IMR-90 (cell line): ENCODE measurements around the gene PSMD2. TPM values are rescaled to one million over a fixed set of nuclear protein-coding genes. Genes with fewer than 3 reads are reported as not detected.
A peak's percentile ranks its signal among the peaks of the same experiment; 100 is the strongest.

Experiments
- ATAC-seq: fragments of 200-7000 bp; cut with Tn5 transposase; 2 replicates; pipeline ENCODE4 v1.9.1; 2020; ENCODE audit warnings: low read depth, mild to moderate bottlenecking, moderate library complexity
- BruUV-seq: library from RNA; stranded (reverse); fragments of 400-500 nt; replicated peaks from 2 replicates; lab custom pipeline; 2021; lab: Mats Ljungman, UMichigan
- CTCF ChIA-PET: fragments of 300-600 bp; formaldehyde crosslinking; extraction: SDS; loops from one replicate; lab custom pipeline; 2021; ENCODE audit warnings: antibody characterized with exemption; lab: Yijun Ruan, JAX
- POLR2A ChIA-PET: fragments of 300-600 bp; sonication (Branson Sonifier 250); formaldehyde crosslinking; loops from one replicate; lab custom pipeline; 2022; ENCODE audit warnings: antibody characterized with exemption; ENCODE audit not compliant: unreplicated experiment; lab: Charles Lee
- DNase-seq: peaks from one replicate; pipeline ENCODE4 v3.0.0; 2013
- H2AFZ ChIP-seq: replicated peaks from 2 replicates; pipeline ENCODE3; 2013; ENCODE audit warnings: low read length, mild to moderate bottlenecking; ENCODE audit not compliant: poor library complexity
- H2AK5ac ChIP-seq: 2 replicates; pipeline ENCODE4 v1.6.1; 2013; ENCODE audit warnings: low read depth, low read length, inconsistent platforms
- H2AK9ac ChIP-seq: replicated peaks from 2 replicates; pipeline ENCODE3; 2013; ENCODE audit warnings: mild to moderate bottlenecking, low read depth, low read length, moderate library complexity; ENCODE audit not compliant: poor library complexity
- H2BK120ac ChIP-seq: 2 replicates; pipeline ENCODE4 v1.6.1; 2013; ENCODE audit warnings: low read depth, low read length, inconsistent platforms
- H2BK15ac ChIP-seq: 3 replicates; pipeline ENCODE4 v1.6.1; 2013; ENCODE audit warnings: low read depth, low read length, inconsistent platforms
- H2BK20ac ChIP-seq: 2 replicates; pipeline ENCODE4 v1.6.1; 2013; ENCODE audit warnings: low read depth, mild to moderate bottlenecking, inconsistent platforms, low read length, moderate library complexity
- H2BK5ac ChIP-seq: 2 replicates; pipeline ENCODE4 v1.6.1; 2013; ENCODE audit warnings: mild to moderate bottlenecking, low read depth, low read length, inconsistent platforms; ENCODE audit not compliant: poor library complexity, severe bottlenecking
- H3K14ac ChIP-seq: replicated peaks from 2 replicates; pipeline ENCODE4 v1.6.1; 2013; ENCODE audit warnings: low read depth, low read length, inconsistent platforms
- H3K18ac ChIP-seq: 2 replicates; pipeline ENCODE4 v1.6.1; 2013; ENCODE audit warnings: low read depth, low read length, control low read depth
- H3K23ac ChIP-seq: 2 replicates; pipeline ENCODE4 v1.6.1; 2013; ENCODE audit warnings: low read depth, low read length, inconsistent platforms
- H3K27ac ChIP-seq: 2 replicates; pipeline ENCODE4 v1.5.1; 2013; ENCODE audit warnings: mild to moderate bottlenecking, control low read depth, low read length; ENCODE audit not compliant: insufficient read depth
- H3K27me3 ChIP-seq: 2 replicates; pipeline ENCODE4 v1.6.1; 2013; ENCODE audit warnings: low read length; ENCODE audit not compliant: control insufficient read depth, insufficient read depth
- H3K36me3 ChIP-seq: 2 replicates; pipeline ENCODE4 v1.6.1; 2013; ENCODE audit warnings: low read length, mixed read lengths; ENCODE audit not compliant: control insufficient read depth, insufficient read depth
- H3K4ac ChIP-seq: 2 replicates; pipeline ENCODE4 v1.6.1; 2013; ENCODE audit warnings: low read depth, low read length, inconsistent platforms
- H3K4me1 ChIP-seq: 2 replicates; pipeline ENCODE4 v1.6.1; 2013; ENCODE audit warnings: low read length, mixed read lengths; ENCODE audit not compliant: control insufficient read depth, insufficient read depth
- H3K4me2 ChIP-seq: 2 replicates; pipeline ENCODE4 v1.6.1; 2013; ENCODE audit warnings: low read depth, mild to moderate bottlenecking, control low read depth, low read length, moderate library complexity
- H3K4me3 ChIP-seq: 2 replicates; pipeline ENCODE4 v1.5.1; 2013; ENCODE audit warnings: low read depth, mild to moderate bottlenecking, control low read depth, low read length, moderate library complexity; ENCODE audit not compliant: insufficient read depth
- H3K56ac ChIP-seq: 2 replicates; pipeline ENCODE4 v1.6.1; 2013; ENCODE audit warnings: low read length, inconsistent platforms; ENCODE audit not compliant: insufficient read depth; ENCODE audit errors: extremely low read depth
- H3K79me1 ChIP-seq, 2 experiments: 2 replicates each; pipeline ENCODE4 v1.6.1; 2013; ENCODE audit warnings: low read length in 2 of 2, inconsistent platforms in 1 of 2, low read depth in 1 of 2
- H3K9ac ChIP-seq: 2 replicates; pipeline ENCODE4 v1.6.1; 2013; ENCODE audit warnings: low read depth, low read length, control low read depth
- H3K9me1 ChIP-seq: 2 replicates; pipeline ENCODE4 v1.6.1; 2013; ENCODE audit warnings: low read length, inconsistent platforms; ENCODE audit not compliant: insufficient read depth
- H3K9me3 ChIP-seq: 2 replicates; pipeline ENCODE4 v1.6.1; 2013; ENCODE audit warnings: low read length; ENCODE audit not compliant: control insufficient read depth, insufficient read depth
- H4K20me1 ChIP-seq: 2 replicates; pipeline ENCODE4 v1.6.1; 2013; ENCODE audit warnings: low read length, inconsistent platforms; ENCODE audit not compliant: insufficient read depth
- H4K5ac ChIP-seq: 2 replicates; pipeline ENCODE4 v1.6.1; 2013; ENCODE audit warnings: mild to moderate bottlenecking, low read depth, low read length, control low read depth
- H4K8ac ChIP-seq, 2 experiments: 2 replicates each; pipeline ENCODE4 v1.6.1; 2013; ENCODE audit warnings: low read depth in 2 of 2, low read length in 2 of 2, control low read depth in 1 of 2, inconsistent platforms in 1 of 2
- H4K91ac ChIP-seq: 2 replicates; pipeline ENCODE4 v1.6.1; 2013; ENCODE audit warnings: low read depth, low read length, inconsistent platforms; ENCODE audit not compliant: insufficient read depth
- BHLHE40 ChIP-seq: fragments of 150-350 bp; IDR thresholded peaks from 2 replicates; pipeline ENCODE4 v1.6.1; 2016; ENCODE audit warnings: mild to moderate bottlenecking, low read depth, low read length
- CEBPB ChIP-seq: IDR thresholded peaks from 2 replicates; pipeline ENCODE4 v1.6.1; 2012; ENCODE audit warnings: low read depth, low read length, improper control_type of control experiment
- CHD1 ChIP-seq: IDR thresholded peaks from 2 replicates; pipeline ENCODE4 v1.6.1; 2012; ENCODE audit warnings: low read depth, low read length, improper control_type of control experiment
- CTCF ChIP-seq: conservative IDR thresholded peaks from 2 replicates; pipeline ENCODE4 v1.5.1; 2012; ENCODE audit warnings: mild to moderate bottlenecking, low read depth, low read length, improper control_type of control experiment
- FOS ChIP-seq: fragments of 150-350 bp; IDR thresholded peaks from 2 replicates; pipeline ENCODE4 v1.6.1; 2016; ENCODE audit warnings: low read depth, low read length
- MAFK ChIP-seq: IDR thresholded peaks from 2 replicates; pipeline ENCODE4 v1.6.1; 2012; ENCODE audit warnings: low read depth, low read length, improper control_type of control experiment
- MAZ ChIP-seq: IDR thresholded peaks from 2 replicates; pipeline ENCODE4 v1.6.1; 2012; ENCODE audit warnings: low read depth, mild to moderate bottlenecking, low read length, improper control_type of control experiment, moderate library complexity, borderline replicate concordance
- MXI1 ChIP-seq: IDR thresholded peaks from 2 replicates; pipeline ENCODE4 v1.6.1; 2012; ENCODE audit warnings: low read depth, mild to moderate bottlenecking, low read length, moderate library complexity, borderline replicate concordance
- NFE2L2 ChIP-seq: fragments of 150-350 bp; IDR thresholded peaks from 2 replicates; pipeline ENCODE4 v1.6.1; 2016; ENCODE audit warnings: low read depth, mild to moderate bottlenecking, low read length
- POLR2A ChIP-seq: IDR thresholded peaks from 2 replicates; pipeline ENCODE4 v1.6.1; 2012; ENCODE audit warnings: mild to moderate bottlenecking, low read depth, low read length
- RAD21 ChIP-seq: IDR thresholded peaks from 2 replicates; pipeline ENCODE4 v1.6.1; 2012; ENCODE audit warnings: low read length, improper control_type of control experiment
- RCOR1 ChIP-seq: IDR thresholded peaks from 2 replicates; pipeline ENCODE4 v1.6.1; 2012; ENCODE audit warnings: mild to moderate bottlenecking, low read length, improper control_type of control experiment; ENCODE audit not compliant: insufficient replicate concordance
- RFX5 ChIP-seq: IDR thresholded peaks from 2 replicates; pipeline ENCODE4 v1.8.0; 2012; ENCODE audit warnings: low read depth, mild to moderate bottlenecking, low read length, moderate library complexity
- USF2 ChIP-seq: fragments of 150-350 bp; IDR thresholded peaks from 2 replicates; pipeline ENCODE4 v1.6.1; 2017; ENCODE audit warnings: mild to moderate bottlenecking, antibody characterized with exemption, low read length, low read depth
- WGBS, 2 experiments: methylation state at CpG; one replicate each; pipeline versions ENCODE4 v1.1.5 to v1.1.7; 2013; ENCODE audit warnings: missing lambda C conversion rate in 2 of 2; ENCODE audit not compliant: insufficient read length in 1 of 2; ENCODE audit errors: extremely low coverage in 2 of 2; 5-methylcytosine and 5-hydroxymethylcytosine counted together
- dilution Hi-C: fragments of 300-500 bp; cut with HindIII; formaldehyde crosslinking; loops from one replicate; pipeline ENCODE4 v1.14.3; 2018; ENCODE audit warnings: low sequenced_read_pairs; ENCODE audit not compliant: unreplicated experiment
- in situ Hi-C: fragments of 300-500 bp; cut with MboI; formaldehyde crosslinking; loops from 3 replicates; pipeline ENCODE4 v1.14.3; 2019; ENCODE audit warnings: low sequenced_read_pairs, inconsistent platforms, mixed read lengths
- intact Hi-C: fragments of 100-400 bp; cut with micrococcal nuclease; formaldehyde crosslinking; loops from 2 replicates; pipeline ENCODE4 v1.10.0; 2022
- polyA plus RNA-seq, 3 experiments: library from polyadenylated mRNA; depleted of rRNA; stranded (reverse); fragments of >200 nt; gene quantifications; 2 replicates each; pipeline ENCODE4 v1.2.3, GENCODE V29; 2012; ENCODE audit warnings: low replicate concordance in 1 of 3
- total RNA-seq: library from RNA; depleted of rRNA; stranded (reverse); fragments of >200 nt; gene quantifications from 2 replicates; pipeline ENCODE4 v1.2.3, GENCODE V29; 2012

Gene PSMD2
- total and polyA plus RNA-seq, 2 of the 4 experiments (the other 2 are of a cell fraction): 514 to 872 TPM

- TF ChIP-seq CEBPB: no peak
- TF ChIP-seq RCOR1: no peak
- no peak for TF ChIP-seq POLR2A
- no peak for TF ChIP-seq RAD21
- no peak for TF ChIP-seq CHD1
- no peak for TF ChIP-seq FOS
Measured at GRCh38 chr3:184316792-184317191, 17.8 kb downstream of the PSMD2 start (continued).

GRCh38 chr3:184317201-184317600, 18.2 kb downstream of the PSMD2 start:
- DNase-seq (no peak), ATAC-seq (no peak)
- peaks cover 27% of the 10 kb centered on the region for H3K9me1 ChIP-seq
- no TSS peak for BruUV-seq
- peaks cover 25% of the 10 kb centered on the region for H3K4me1 ChIP-seq
- in situ Hi-C loops (no loop called here), intact Hi-C loops (no loop called here), dilution Hi-C loops (no loop called here)
- no peak overlapping the region; the same call in 1 of the 2 replicates for H3K14ac ChIP-seq
- H3K4me3 ChIP-seq: peak overlapping the region; percentile 91; the same call in 1 of the 2 replicates
- WGBS, 2 experiments: 60% methylated on average over 1 of the region's 5 CpGs; no CpG with 5 or more reads in 1 of the 2 experiments
- H2BK120ac ChIP-seq: no peak overlapping the region
- H3K27ac ChIP-seq: no peak overlapping the region
- H2AK5ac ChIP-seq: peak overlapping the region; percentile 9; the same call in 1 of the 2 replicates
- H3K4ac ChIP-seq: no peak overlapping the region
- no peaks in the 10 kb centered on the region for H3K27me3 ChIP-seq
- H3K18ac ChIP-seq: no peak overlapping the region
- TF ChIP-seq MAZ: no peak
- no peak for TF ChIP-seq RFX5
- TF ChIP-seq USF2: no peak
- no peak for TF ChIP-seq NFE2L2
- TF ChIP-seq CTCF: no peak
- TF ChIP-seq MXI1: no peak
- no peak for TF ChIP-seq RCOR1
- TF ChIP-seq BHLHE40: no peak
- no peak for TF ChIP-seq MAFK
- TF ChIP-seq RAD21: no peak
- no peaks in the 10 kb centered on the region for H3K9me3 ChIP-seq
- H3K23ac ChIP-seq: peak overlapping the region; percentile 44; the same call in 1 of the 2 replicates
- no peak overlapping the region for H2AFZ ChIP-seq
- H3K36me3 ChIP-seq: peaks cover 40% of the 10 kb centered on the region
- no peak overlapping the region for H3K9ac ChIP-seq
- no peak overlapping the region for H3K56ac ChIP-seq
- no peak overlapping the region for H2BK20ac ChIP-seq
- peak overlapping the region; percentile 95 for H3K4me2 ChIP-seq
- H4K20me1 ChIP-seq: peaks cover 72% of the 10 kb centered on the region
- POLR2A ChIA-PET: no interaction called here
- H2AK9ac ChIP-seq: peak overlapping the region; percentile 23
- no peak overlapping the region for H4K5ac ChIP-seq
- CTCF ChIA-PET: no interaction called here
- no peak overlapping the region for H4K8ac ChIP-seq
- no peak overlapping the region for H4K91ac ChIP-seq
- no peak overlapping the region for H2BK15ac ChIP-seq
- peaks cover 16 to 51% of the 10 kb centered on the region in 2 experiments for H3K79me1 ChIP-seq
- H2BK5ac ChIP-seq: no peak overlapping the region
